Testis (tissue), 3 donors: ENCODE results near the gene NAA38. TPM values are rescaled to one million over a fixed set of nuclear protein-coding genes. Genes with fewer than 3 reads are reported as not detected.
"Not testable (repeated sequence)": the region's sequence is repeated elsewhere in the genome, so short reads cannot be mapped to it uniquely, and the experiment has no call there.

Experiments
- DNase-seq: peaks from one replicate; pipeline ENCODE4 v3.0.0-alpha.2; 2019
- H3K27ac ChIP-seq, 2 donors: fragments of 200-600 bp; sonication (generic); one replicate each; pipeline ENCODE4 v1.5.1; 2019
- H3K27me3 ChIP-seq: fragments of 200-600 bp; sonication (generic); one replicate; pipeline ENCODE4 v1.5.1; 2019
- H3K36me3 ChIP-seq: fragments of 200-600 bp; sonication (generic); one replicate; pipeline ENCODE4 v1.5.1; 2017; ENCODE audit warnings: low read depth; ENCODE audit errors: missing control alignments
- H3K4me1 ChIP-seq: fragments of 200-600 bp; sonication (generic); one replicate; pipeline ENCODE4 v1.5.1; 2019
- H3K4me3 ChIP-seq, 2 donors: fragments of 200-600 bp; sonication (generic); one replicate each; pipeline ENCODE4 v1.5.1; 2017 to 2019
- H3K9me3 ChIP-seq: fragments of 200-600 bp; sonication (generic); one replicate; pipeline ENCODE4 v1.5.1; 2017
- CTCF ChIP-seq, 3 experiments: fragments of 450-650 bp in 2 of 3; fragments of 200-600 bp in 1 of 3; sonication (generic) in 1 of 3; IDR thresholded peaks; one replicate each; pipeline ENCODE4 v1.5.1; 2016 to 2019; ENCODE audit warnings: antibody characterized with exemption in 3 of 3, mild to moderate bottlenecking in 2 of 3, moderate library complexity in 1 of 3
- POLR2A ChIP-seq: fragments of 450-650 bp; IDR thresholded peaks from one replicate; pipeline ENCODE4 v1.6.1; 2017; ENCODE audit warnings: antibody characterized with exemption, mild to moderate bottlenecking, moderate library complexity
- WGBS, 2 donors: methylation state at CpG; one replicate each; pipeline ENCODE4 v1.1.5; 2018; 5-methylcytosine and 5-hydroxymethylcytosine counted together
- intact Hi-C: fragments of 100-400 bp; cut with DNase I; formaldehyde crosslinking; loops from one replicate; pipeline ENCODE4 v1.15.1; 2023; ENCODE audit warnings: low total_unique reads
- polyA plus RNA-seq: library from polyadenylated mRNA; stranded (reverse); fragments of 350-450 nt; fragmentation: Illumina TruSeq; extraction: RNeasy Lipid Tissue Mini Kit (QIAGEN cat#74804); gene quantifications from one replicate; pipeline ENCODE4 v1.2.3, GENCODE V29; 2014; ENCODE audit warnings: low read depth, low replicate concordance; ENCODE audit not compliant: insufficient read depth
- total RNA-seq, 2 donors: library from RNA; depleted of rRNA; stranded (reverse); fragments of >200 nt; gene quantifications; one replicate each; pipeline ENCODE4 v1.2.3, GENCODE V29; 2016

The NAA38 gene
- total and polyA plus RNA-seq, 3 donors from 2014 or later, result 72.3 to 102 (median 83.1) TPM

GRCh38 chr17:7816926-7817642, 40.3 kb downstream of the NAA38 start:
- no peaks in the 10 kb centered on the region for H3K9me3 ChIP-seq
- TF ChIP-seq POLR2A (no peak), CTCF (IDR thresholded peaks at IDR 0.05) (no peak)
- no peaks in the 10 kb centered on the region for H3K27me3 ChIP-seq
- no peaks in the 10 kb centered on the region for H3K36me3 ChIP-seq
- H3K27ac ChIP-seq, result no peak overlapping the region
- no peaks in the 10 kb centered on the region for H3K4me1 ChIP-seq
- no peak overlapping the region for H3K4me3 ChIP-seq
- no peak for DNase-seq
- intact Hi-C loops, result no loop called here
- 80 to 98% methylated on average over 8 to 10 of the region's 10 CpGs for WGBS, 2 donors

GRCh38 chr17:7814969-7815368, 42.4 kb downstream of the NAA38 start:
- H3K27me3 ChIP-seq, result no peaks in the 10 kb centered on the region
- TF ChIP-seq CTCF (IDR thresholded peaks at IDR 0.05) (no peak), POLR2A (no peak)
- no peaks in the 10 kb centered on the region for H3K4me1 ChIP-seq
- no peaks in the 10 kb centered on the region for H3K36me3 ChIP-seq
- no peaks in the 10 kb centered on the region for H3K9me3 ChIP-seq
- intact Hi-C loops, result no loop called here
- 88 to 93% methylated on average over 5 of the region's 5 CpGs for WGBS, 2 donors
- no peak overlapping the region for H3K27ac ChIP-seq
- DNase-seq, result no peak
- no peak overlapping the region for H3K4me3 ChIP-seq

- Histone ChIP-seq H3K4me1 (no peaks in the 10 kb centered on the region), H3K9me3 (no peaks in the 10 kb centered on the region), H3K36me3 (no peaks in the 10 kb centered on the region), H3K27me3 (no peaks in the 10 kb centered on the region), H3K27ac (no peak overlapping the region), H3K4me3 (no peak overlapping the region)
- intact Hi-C loops, result no loop called here
- TF ChIP-seq POLR2A (no peak), CTCF (IDR thresholded peaks at IDR 0.05) (no peak)
- 84 to 88% methylated on average over 3 of the region's 3 CpGs for WGBS, 2 donors
- no peak for DNase-seq
These were observed 46.1 kb downstream of the NAA38 start for GRCh38 chr17:7811251-7811650.

- H3K4me1 ChIP-seq, DNase-seq, H3K36me3 ChIP-seq, H3K27ac ChIP-seq, H3K9me3 ChIP-seq, H3K27me3 ChIP-seq, H3K4me3 ChIP-seq, intact Hi-C loops: not testable (repeated sequence)
- 82 to 84% methylated on average over 9 of the region's 9 CpGs for WGBS, 2 donors
These were observed 47.5 kb downstream of the NAA38 start for GRCh38 chr17:7809791-7810343.

- 81 to 84% methylated on average over 11 of the region's 11 CpGs for WGBS, 2 donors
- intact Hi-C loops, result no loop called here
- H3K4me3 ChIP-seq, result no peak overlapping the region
- H3K27me3 ChIP-seq, result no peaks in the 10 kb centered on the region
- H3K4me1 ChIP-seq, result no peaks in the 10 kb centered on the region
- no peaks in the 10 kb centered on the region for H3K9me3 ChIP-seq
- TF ChIP-seq POLR2A (no peak), CTCF (IDR thresholded peaks at IDR 0.05) (no peak)
- H3K36me3 ChIP-seq, result no peaks in the 10 kb centered on the region
- H3K27ac ChIP-seq, result no peak overlapping the region
- DNase-seq, result no peak
These were observed 48.1 kb downstream of the NAA38 start for GRCh38 chr17:7809086-7809790.
